GM21360 (cell line): ENCODE results near the gene PRELID2.
"Not testable (repeated sequence)": the region's sequence is repeated elsewhere in the genome, so short reads cannot be mapped to it uniquely, and the experiment has no call there.

ENCODE experiments used
- ATAC-seq: cut with Tn5 transposase; IDR thresholded peaks from one replicate; pipeline ENCODE4 v1.9.1; 2021; ENCODE audit warnings: mild to moderate bottlenecking, moderate library complexity; ENCODE audit not compliant: unreplicated experiment

The PRELID2 gene

DNA sequence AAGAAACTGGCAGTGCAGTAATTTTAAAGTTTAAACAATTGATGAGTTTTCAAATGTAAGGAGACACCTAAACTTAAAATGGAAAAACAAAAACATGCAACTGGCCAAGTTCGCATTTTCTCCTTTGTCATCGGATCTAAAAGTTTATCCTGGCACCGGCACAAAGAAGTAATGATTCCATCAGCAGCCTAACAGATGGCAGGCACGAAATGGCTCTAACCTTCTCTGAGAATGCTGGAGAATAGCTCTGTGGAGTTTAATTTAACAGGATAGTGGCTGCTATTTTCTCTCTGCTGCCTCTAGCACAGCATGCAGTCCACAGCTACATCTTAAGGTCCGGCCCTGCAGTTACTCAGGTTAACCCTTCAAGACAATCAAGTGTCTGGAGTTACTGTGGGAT lies 82.2 kb downstream of the PRELID2 start:
- no peak for ATAC-seq

DNA sequence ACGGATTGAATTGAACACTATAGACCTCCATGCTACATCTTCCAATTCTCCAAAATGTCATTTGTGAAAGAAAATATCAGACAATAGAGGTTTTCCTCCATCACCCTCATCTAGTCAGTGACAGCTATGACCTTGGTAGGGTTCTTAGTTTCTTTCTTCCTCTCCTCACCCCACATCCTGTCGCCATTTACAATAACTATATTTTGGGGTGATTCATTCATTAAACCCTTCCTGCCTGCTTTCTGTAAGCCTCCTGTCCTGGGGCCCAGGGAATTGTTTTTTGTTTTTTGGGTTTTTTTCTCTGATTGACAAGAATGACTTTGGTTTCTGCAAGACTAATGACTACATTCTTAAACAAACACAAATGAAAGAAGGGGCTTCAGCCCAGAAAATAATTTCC lies 82.6 kb downstream of the PRELID2 start:
- ATAC-seq = no peak

DNA sequence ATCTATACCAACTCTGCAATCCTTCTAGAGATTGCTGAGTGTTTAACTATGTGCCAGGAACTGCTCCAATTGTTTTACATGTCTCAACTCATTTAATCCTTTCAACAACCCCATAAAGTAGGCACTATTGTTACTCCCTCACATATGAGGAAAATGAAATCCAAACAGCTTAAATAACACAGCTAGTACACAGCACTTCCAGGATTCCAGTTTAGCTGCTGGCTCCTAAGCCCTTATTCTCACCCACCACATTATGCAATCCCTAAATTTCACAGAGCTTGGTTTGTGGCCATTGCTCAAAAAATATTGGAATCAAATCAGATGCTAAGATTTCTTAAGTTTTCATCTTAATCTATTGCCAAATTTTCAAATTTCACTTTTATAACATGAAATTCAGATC lies 84.9 kb downstream of the PRELID2 start:
- no peak for ATAC-seq

DNA sequence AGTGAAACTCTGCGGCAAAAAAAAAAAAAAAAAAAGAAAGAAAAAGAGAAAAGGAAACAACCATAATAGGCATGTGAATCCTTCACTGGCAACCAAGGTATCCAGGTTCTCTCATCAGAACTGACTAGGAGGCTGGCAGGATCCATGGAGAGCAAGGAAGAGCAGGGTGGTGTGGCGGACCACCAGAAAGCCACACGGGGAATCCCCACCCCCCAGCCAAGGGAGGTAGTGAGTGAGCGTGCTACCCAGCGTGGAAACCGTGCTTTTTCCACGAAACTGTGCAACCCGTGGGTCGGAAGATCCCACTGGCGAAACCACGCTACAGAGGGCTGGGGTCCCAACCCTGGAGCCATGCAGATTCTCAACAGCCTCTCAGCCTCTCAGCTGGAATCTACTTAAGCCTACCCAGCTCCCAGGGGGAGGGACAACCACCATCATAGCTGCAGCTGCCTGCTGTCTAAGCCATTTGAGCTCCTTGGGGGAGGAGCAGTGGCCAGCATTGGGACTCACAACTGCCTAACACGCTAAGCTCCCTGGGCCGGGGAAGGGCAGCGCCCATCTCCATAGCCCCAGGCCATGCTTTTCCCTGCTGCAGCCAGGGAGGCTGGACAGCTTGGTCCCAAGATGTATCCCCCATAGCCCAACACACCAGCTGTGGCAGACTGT lies 91.6 kb downstream of the PRELID2 start:
- ATAC-seq = no peak

DNA sequence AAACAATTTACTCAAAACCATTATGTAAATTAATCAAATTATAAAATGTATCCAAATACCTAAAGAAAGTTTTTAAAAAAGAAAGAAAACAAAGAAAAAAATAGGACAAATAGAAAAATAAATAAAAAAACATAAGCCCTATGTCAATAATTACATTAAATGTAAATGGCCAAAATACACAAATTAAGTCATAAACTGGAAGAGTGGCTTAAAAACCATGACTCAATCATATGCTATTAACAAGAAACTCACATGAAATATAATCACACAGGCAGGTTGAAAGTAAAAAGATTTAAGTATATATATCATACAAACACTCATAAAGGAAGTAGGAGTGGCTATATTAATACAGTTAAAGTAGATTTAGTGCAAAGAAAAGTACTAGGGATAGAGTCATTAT lies 95.3 kb downstream of the PRELID2 start:
- ATAC-seq = no peak

DNA sequence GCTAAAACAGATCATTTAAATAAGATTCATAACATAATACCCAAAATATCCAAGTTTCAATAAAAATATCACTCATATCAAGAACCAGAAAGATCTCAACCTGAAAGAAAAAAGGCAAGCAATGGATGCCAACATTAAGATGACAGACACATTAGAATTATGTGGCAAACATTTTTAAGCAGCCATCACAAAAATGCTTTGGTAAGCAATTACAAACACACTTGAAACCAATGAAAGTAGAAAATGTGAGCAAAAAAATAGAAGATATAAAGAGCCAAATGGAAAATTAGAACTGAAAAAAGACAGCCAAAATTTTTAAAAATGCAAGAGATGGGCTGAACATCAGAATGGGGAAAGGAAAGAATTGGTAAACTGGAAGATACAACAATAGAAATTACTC lies 96.9 kb downstream of the PRELID2 start:
- ATAC-seq = no peak

DNA sequence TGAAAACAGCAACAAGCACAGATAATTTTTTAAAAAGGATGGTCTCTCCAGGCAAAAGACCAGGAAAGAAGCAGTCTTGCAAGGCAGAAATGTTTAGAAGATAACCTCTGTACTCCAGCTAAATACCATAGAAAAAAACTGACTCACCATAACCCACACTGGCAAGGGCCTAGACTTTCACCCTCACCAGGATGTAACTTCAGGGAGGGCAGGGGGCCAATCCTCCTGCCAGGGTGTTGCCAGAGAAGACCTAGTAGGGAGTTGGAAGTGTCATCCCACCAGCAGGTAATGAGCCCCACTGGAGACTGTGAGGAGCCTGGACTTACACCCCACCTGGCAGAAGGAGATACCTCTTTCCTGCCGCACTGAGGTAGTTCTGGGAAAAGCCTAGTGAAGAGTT lies 97.6 kb downstream of the PRELID2 start:
- ATAC-seq = no peak

DNA sequence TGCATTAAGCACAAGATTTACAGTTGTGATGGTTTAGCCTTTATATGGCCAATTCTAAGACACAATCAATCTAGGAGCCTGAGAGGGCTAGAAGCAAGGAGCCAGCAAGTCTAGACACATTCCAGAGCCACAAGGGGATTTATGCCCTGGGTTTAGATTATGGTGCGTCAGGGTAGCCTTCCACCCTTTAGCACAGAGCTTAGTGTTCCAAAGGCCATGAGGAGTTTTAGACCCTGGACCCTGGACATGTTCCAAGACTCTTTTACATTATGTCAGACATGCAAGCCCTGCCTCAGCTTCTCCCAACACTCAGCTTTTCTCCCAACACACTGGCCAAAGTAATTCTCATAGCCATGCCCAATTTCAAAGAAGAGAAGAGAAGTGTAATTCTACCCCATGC lies 105.2 kb downstream of the PRELID2 start:
- ATAC-seq = not testable (repeated sequence)

DNA sequence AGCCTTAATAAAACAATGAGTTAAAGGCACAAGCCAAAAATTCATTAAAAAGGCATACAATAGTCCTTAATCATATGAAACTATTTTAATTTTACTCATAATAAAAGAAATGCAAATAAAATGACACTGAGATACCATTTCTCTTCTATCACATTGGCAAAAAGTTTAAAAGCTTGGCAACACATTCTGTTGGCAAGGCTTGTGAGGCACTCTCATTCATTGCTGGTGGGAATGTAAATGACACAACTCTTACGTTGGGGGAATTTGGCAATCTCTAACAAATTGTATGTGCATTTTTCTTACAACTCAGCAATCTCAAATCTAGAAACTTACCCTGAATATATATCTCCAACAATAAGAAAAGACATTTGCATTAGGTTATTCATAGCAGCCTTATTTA lies 111.6 kb downstream of the PRELID2 start:
- no peak for ATAC-seq

DNA sequence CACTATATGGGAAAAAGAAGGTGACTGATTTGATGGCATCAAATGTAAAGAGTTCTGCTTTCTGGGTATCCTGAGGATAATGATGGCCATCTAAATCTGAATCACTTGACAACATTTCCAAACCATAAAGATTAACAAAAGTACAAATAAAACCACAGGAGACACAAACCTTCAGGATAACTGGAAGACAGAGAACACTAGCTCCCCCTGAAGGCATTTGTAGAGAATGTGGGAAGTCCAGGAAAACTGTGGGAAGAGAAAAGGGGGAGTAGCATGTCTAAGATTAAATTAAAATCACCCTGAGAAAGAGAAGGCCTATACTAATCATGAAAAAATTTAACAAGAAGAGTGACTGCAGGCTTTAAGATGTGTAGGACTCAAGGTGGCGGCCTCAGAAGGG lies 116.2 kb downstream of the PRELID2 start:
- no peak for ATAC-seq

DNA sequence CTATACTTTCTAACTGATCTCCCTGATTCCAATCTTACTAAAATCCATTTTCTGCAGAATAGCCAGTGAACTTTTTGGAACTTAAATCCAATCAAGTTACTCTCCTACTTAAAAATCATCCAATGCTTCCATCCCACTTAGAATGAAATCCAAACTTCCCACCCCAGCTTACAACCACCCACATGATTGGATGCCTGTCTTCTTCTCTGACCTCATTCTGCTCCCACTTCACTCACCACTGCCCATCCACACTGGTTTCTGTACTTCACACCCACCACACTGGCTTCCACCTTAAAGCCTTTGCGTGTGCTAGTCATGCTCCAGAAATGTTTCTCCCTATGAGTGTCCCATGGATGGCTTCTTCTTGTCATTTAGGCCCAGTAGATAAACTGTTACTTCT lies 119.7 kb downstream of the PRELID2 start:
- ATAC-seq = no peak

DNA sequence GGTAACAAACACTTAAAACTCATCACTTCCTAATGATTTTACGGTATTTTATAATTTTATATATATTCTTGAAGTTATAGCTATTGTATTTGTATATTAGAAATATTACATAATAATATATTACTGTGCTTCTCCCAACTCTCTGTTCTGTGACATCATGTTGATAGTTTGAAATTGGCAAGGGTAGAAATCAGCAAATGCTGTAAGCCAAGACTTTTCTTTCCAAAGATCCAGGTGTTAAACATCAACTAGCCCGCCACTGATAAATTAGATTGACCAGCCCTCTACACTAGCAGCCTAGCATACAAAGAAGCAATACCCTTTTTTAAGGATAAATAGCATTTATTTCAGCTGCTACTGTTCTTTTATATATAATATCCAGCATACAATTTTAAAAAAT lies 122.9 kb downstream of the PRELID2 start:
- ATAC-seq = no peak

DNA sequence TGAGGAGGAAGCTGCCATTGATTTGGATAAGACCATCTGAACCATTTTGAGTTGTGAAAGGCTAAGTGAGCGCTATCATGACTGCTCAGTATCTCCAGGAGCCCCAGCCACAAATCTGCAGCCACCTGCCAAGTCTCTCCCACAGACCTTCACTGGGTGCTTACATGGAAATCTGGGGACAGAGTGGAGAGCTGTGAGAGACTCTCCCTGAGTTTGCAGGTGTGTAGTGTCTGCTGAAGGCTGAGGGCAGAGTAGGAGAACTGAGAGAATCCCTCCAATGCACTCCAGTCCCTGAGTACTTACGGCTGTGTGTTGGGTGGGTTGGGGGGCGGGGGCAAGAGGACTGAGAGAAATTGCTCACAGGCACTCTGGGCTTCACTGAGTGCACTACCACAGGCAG lies 123.7 kb downstream of the PRELID2 start:
- no peak for ATAC-seq
